SW480 (cell line): ENCODE data around the gene PLPP7.
"Not testable (repeated sequence)": the region's sequence is repeated elsewhere in the genome, so short reads cannot be mapped to it uniquely, and the experiment has no call there.

Source experiments
- DNase-seq: peaks from one replicate; pipeline ENCODE4 v3.0.0-alpha.2; 2016; ENCODE audit warnings: low spot score

PLPP7 gene

GRCh38 chr9:131330814-131331600, 41.5 kb downstream of the PLPP7 start:
- no peak for DNase-seq

GRCh38 chr9:131331996-131332395, 42.5 kb downstream of the PLPP7 start:
- DNase-seq: not testable (repeated sequence)

- DNase-seq: no peak
Observed at GRCh38 chr9:131333771-131334628, 44.5 kb downstream of the PLPP7 start.

DNA sequence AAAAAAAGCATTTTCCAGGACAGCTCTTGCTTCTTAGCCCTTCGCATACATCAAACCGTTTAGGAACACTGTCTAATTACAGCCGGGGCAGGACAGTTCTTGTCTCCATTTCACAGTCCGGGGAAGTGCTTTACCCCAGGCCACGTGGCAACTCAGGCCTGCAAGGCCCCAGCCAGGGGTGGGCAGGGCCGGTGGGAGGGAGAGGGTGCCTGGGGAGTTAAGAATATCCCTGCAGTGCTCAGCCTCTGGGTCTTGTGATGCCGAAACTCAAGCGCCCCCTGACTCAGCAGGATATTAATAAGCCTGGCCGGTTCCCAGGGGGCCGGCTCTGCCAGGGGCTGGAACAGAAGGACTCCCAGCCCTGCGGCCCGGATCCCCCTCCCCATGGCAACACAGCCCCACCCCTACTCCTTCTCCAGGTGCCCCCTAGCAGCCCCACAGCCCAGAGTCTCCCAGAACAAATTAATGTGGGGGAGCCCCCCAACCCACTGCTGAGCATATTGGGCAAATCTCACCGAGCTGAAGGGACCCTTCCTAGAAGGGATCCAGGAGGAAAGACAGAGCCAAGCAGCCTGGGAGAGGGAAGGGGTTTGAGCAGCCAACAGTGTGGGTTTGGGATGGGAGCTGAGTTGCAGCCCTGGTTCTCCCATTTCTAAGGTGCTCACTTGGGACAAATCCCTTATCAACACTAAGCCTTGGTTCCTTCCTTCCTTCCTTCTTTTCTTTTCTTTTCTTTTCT, 45.3 kb downstream of the PLPP7 start:
- no peak for DNase-seq

GRCh38 chr9:131335368-131335755, 45.8 kb downstream of the PLPP7 start:
- DNase-seq: no peak

- no peak for DNase-seq
Observed at GRCh38 chr9:131337131-131337848, 47.8 kb downstream of the PLPP7 start.

- DNase-seq: not testable (repeated sequence)
Observed at GRCh38 chr9:131339212-131339611, 49.7 kb downstream of the PLPP7 start.

DNA sequence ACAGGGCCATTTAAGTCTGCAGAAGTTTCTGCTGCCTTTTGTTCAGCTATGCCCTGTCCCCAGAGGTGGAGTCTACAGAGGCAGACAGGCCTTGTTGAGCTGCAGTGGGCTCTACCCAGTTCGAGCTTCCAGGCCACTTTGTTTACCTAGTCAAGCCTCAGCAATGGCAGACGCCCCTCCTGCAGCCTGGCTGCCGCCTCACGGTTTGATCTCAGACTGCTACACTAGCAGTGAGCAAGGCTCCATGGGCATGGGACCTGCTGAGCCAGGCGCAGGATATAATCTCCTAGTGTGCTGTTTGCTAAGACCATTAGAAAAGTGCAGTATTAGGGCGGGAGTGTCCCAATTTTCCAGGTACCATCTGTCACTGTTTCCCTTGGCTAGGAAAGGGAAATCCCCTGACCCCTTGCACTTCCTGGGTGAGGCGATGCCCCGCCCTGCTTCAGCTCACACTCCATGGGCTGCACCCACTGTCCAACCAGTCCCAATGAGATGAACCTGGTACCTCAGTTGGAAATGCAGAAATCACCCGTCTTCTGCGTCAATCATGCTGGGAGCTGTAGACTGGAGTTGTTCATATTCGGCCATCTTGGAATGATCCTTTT, 55.5 kb downstream of the PLPP7 start:
- not testable (repeated sequence) for DNase-seq

GRCh38 chr9:131346559-131346958, 57.0 kb downstream of the PLPP7 start:
- no peak for DNase-seq

DNA sequence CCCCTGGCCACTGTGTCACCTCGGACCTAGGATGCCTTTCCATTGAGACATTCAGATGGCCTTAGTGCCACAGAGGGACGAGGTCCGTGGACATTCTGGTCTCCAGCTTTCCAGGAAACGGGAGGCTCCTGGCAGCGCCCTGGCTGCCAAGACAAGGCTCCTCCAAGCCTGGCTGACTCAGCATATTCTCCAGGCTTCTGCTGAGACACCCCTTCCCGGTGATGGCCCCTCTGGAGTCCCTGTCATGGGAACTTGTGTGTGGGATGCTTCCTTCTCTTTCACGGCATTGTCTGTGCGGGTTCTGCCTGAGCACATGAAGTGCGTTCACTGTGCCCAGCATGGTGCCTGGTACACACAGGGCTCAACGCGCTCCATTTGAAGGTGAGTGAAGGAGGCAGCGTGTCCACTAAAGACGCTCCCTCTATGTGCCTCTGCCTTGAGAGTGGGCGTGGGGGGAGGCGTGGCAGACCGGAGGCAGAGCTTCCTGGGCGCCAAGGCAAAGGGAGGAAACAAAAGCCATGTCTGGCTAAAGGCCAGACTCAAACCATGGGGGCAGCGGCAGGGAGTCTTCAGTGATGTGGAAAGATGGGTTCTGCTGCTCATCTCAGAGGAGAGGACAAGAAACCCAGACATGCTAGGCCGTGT, 58.0 kb downstream of the PLPP7 start:
- no peak for DNase-seq

- no peak for DNase-seq
Observed at GRCh38 chr9:131348631-131349521, 59.4 kb downstream of the PLPP7 start.

- DNase-seq: no peak
Observed at GRCh38 chr9:131349522-131349880, 60.0 kb downstream of the PLPP7 start.

- peak; percentile 82 for DNase-seq
Observed at GRCh38 chr9:131349881-131350563, 60.5 kb downstream of the PLPP7 start.

- DNase-seq: not testable (repeated sequence)
Observed at GRCh38 chr9:131356479-131356878, 67.0 kb downstream of the PLPP7 start.

- DNase-seq: no peak
Observed at GRCh38 chr9:131358556-131358955, 69.0 kb downstream of the PLPP7 start.
